HG03520 (cell line): Measurements from ENCODE around the gene TES.

ENCODE experiments used
- ATAC-seq: cut with Tn5 transposase; IDR thresholded peaks from one replicate; pipeline ENCODE4 v1.9.1; 2021; ENCODE audit warnings: mild to moderate bottlenecking, moderate library complexity; ENCODE audit not compliant: unreplicated experiment

TES gene

DNA sequence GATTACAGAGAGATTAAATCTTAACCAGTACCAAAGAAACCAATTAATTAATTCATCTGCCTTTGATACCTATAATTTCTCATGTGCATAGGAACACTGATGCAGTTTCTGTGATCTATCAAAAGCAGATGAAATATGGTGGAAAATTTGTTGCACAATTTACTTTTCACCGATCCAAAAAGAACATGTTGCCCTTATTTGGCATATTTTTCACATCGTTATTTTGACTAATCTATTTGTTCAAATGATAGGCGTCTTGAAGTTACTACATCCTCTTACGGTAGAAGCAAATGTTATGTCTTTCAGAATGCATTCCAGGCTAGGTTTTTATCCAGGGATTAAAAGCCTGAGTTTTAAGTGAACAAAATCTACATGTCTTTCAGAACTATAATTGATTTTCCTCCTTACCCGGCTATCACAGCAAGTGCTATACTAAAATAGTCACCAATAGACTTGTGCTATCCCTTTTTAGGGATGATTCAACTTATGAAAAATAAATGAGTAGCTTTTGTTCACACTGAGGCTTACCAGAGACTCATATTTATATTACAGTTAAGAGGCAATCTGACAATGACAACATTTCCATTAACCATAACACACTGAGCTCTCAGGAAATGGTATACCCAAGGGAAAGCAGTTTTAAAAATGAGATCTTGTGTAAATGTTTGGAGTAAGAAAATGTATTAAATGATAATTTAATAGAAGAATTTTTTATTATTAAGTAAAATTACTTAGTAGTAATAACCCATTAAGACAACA, 16.8 kb upstream of the TES start:
- no peak for ATAC-seq

DNA sequence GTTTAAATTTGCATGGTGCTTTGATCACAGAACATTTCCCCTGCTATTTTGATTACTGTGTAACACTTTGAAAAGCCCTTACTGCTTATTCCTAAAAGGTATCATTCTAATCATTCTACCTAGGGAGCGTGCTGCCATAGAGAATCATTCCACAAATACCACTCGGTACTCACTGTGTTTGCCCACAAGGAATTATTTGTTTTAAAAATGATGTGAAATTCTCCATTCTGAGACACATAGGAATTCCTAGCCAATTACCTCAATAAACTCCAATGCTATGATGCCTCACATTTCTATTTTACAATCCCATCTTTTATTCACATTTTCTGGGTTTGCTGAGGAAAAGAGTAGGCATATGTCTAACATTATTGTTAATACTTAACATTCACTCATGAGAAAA, 16.2 kb upstream of the TES start:
- no peak for ATAC-seq

DNA sequence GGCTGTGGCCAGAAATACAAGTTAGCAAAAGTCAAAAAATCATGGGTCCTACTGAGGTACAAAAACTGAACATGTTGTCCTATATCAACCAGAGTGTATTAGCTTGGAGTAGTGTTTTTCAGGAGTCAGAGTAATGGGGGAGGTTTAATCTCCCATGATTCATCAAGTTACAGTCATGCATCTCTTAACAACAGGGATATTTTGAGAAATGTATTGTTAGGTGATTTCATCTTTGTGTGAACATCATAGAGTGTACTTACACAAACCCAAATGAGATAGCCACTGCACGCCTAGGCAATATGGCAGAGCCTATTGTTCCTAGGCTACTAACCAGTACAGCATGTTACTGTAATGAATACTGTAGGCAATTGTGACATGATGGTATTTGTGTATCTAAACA, 14.9 kb upstream of the TES start:
- ATAC-seq = no peak

DNA sequence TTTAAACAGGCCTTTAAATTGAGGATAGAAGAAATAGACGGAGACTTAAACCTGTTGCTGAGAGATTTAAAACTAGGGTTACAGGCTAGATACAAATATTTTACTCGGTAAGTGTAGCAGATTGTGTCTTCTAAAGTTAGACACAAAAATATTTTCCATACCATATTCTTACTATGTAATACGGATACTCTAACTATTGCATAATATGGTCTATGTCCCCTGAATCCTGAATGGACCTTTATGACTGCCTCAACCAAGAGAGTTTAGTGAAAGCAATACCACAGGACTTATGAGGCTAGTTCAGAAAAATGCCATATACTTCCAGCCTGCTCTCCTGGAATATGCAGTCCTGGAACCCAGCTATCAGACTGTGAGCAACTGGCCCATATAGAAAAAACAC, 13.4 kb upstream of the TES start:
- ATAC-seq = no peak

DNA sequence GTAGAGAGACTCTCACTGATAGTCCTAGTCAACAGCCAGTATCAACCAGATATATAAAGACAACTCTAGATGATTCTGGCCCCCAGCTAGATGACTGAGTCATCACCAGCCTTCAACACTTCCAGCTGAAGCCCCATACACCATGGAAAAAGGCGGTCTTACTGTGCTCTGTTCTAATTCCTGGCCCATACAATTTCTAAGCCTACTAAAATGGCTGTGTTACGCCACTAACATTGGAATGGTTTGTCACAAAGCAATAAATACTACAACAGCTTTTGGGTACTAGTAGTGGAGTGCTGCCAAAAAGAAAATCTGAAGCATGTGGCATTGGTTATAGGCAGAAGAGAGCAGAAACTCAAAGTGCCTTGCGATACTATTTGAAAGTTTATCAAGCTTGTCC, 13.0 kb upstream of the TES start:
- ATAC-seq = no peak

DNA sequence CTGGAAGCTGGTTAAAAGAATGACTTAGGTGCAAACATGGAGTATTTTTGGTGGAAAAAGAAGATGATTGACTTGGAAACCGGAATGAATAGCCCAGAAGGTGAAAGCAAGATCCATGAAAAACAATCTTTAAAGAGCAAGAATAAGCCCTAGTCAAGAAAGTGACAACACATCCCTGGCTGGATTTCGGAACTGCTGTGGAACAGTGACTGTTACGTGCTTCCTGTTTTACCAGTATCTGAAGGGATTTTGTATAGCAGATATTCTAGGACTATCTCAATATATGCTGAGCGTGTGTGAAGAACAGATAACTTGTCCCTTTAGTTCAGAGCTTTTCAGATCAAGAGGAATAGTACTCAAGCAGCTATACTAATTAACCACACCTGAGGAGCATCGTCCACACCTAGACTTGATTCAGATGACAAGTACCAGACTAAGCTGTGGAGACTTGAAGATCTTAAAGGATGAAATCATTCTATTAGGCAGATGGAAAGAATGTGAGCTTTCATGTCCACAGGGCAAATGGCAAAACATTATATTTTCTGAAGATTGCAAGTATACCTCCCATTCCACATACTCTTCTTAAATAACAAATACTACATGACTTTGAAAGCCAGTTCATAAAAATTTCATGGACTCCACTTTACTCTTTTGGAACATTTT, 11.5 kb upstream of the TES start:
- no peak for ATAC-seq

- ATAC-seq = no peak
Measured at GRCh38 chr7:116200963-116201362, 9.4 kb upstream of the TES start.

GRCh38 chr7:116206141-116206540, 4.2 kb upstream of the TES start:
- ATAC-seq = no peak

DNA sequence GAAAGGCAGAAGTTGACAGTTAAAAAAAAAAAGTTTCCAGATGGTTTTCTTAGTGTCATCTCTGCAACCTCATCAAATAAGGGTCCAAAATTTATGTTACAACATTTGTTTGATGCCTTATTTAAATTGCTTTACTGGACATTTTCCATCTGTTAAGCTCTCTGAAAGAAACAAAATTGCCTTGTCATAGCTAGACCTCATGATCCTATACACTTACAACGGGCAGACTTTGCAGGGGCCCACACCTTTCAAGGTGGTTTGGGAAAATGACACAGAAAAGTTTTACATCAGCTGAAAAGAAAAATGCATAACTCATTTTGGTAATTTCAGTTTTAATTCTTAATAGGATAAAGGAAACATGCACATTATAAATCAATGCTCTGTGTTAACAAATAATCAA, 1.4 kb upstream of the TES start:
- no peak for ATAC-seq

DNA sequence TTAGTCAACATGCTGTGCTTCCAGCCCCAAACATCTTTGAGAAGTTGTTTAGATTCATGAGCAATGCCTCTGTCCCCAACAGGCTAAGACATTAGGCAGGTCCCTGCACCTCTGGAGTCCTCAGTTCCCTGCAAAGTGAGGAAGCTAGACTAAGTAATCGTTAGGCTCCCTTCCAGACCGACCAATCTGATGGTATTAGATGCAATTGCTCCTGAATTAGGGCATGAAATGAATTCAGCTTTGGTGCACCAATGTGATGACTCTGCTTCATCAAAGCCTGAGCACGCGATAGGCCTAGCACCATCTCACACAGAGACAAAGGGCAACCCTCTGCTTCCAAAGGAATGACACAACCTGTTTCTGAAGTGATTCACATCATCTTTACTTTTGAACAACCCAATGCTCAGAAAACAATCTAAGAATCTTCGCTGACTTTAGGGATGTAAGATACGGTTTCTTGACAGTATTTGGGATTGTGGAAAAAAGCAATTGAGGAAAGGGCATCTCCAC, 723 bp upstream of the TES start:
- no peak for ATAC-seq

DNA sequence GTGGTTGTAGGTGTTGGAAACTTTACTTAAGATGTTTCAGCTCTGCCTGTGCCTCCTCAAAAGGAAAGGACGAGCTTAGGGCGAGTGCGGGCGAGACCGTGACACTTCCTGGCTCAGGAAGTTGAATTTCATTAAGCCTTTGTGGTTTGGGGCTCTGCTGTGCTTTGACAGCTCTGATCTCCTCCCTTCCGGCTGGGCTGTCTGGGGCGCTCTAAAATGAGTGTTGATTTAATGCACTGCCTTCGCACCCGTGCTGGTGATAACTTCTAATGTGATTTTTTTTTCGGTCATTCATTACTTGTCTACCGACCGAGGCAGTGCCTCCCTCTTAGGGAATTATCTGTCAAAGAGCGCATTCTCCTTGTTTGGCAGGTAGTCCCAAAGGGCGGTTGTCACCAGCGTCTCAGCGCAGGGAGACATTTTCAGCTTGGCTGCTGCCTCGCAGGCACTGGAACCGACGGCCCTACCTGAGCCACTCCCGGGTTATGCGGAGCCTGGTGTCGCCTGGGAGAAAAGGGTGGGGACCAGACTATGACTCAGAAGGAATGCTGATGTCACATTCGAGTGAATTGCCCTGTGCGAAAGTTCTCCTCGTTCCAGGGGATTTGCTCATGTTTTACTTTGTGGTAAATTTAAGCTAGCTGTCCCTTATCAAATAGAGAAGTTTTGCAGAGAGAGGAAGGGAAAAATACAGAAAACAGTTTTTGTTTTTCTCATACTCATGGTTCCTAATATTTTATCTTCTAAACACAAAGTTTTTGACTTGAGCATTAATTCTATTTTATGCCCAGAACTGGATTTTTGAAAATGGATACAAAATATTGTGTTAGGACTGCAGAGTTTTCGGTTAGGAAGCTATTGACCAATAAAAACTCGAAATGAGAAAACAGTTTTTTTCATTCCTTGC, 920 bp downstream of the TES start:
- ATAC-seq = peak; percentile 63

DNA sequence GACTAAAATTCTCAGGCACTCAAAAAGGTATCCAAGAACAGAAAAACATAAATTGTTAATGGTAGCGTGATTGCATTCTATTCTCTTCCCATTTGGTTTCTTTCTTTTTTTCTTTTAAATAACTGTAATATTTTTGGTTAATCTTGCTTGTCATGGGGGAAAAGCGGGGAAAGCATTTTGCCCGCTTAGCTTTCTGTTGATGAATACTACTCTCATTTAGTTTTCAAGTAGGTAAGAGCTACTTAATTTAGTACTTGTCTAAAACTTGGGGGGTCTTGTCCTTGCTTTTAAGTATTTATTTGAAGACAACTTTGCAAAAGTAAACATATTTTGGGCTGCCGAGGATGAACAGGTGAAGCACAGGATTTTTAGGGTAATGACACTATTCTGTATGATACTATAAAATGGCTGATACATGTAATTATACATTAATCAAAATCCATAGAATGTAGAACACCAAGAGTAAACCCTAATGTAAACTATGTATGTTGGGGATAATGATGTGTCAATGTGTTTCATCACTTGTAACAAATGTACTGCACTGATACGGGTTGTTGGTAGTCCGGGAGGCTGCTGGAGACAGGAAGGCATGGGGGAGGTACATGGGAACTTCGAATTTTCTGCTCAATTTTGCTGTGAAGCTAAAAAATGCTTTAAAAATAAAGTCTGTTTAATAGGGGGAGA, 1.7 kb downstream of the TES start:
- ATAC-seq = no peak

- ATAC-seq = no peak
Measured at GRCh38 chr7:116212869-116213268, 2.5 kb downstream of the TES start.

GRCh38 chr7:116213361-116214130, 3.2 kb downstream of the TES start:
- no peak for ATAC-seq

DNA sequence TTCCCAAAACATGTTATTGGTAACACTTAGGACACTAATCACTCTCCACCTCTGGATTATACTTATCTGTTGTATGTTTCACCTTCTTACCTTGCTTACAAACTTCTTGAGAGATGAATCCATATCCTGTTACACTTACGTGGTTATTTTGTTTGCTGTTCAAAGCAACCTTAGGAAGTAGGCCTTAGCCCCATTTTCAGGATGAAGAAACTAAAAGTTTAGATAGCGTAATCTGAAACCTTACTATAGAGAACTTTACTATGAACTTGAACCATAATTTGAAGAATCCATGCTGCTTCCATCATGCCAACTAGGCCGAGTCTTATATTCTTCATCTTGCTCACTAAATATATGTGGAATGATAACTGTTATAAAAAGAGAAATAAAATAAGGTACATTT, 4.6 kb downstream of the TES start:
- no peak for ATAC-seq

DNA sequence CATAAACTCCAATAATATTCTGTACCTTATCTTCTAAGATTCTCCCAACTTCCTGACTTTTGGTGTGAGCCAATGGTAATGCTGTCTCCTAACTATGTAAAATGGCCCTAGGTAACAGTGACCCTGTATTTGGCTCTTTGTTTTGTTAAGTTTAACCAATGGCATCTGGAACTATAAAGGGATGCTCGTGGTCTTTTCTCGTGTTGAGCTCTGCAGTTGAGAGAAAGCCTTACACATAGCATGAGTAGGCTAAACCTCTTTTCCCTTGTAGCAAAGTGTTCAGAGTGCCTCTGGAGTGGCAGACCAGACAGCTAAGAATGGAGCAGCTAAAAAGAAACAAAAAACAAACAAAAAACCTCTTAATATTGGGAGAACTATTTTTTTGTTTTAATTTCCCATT, 5.2 kb downstream of the TES start:
- ATAC-seq = no peak

- no peak for ATAC-seq
Measured at GRCh38 chr7:116216956-116217571, 6.7 kb downstream of the TES start.

GRCh38 chr7:116218051-116218645, 7.8 kb downstream of the TES start:
- ATAC-seq = no peak

- ATAC-seq = no peak
Measured at GRCh38 chr7:116218747-116219146, 8.4 kb downstream of the TES start.
